ENCODE data around the gene IFRD2. TPM values are rescaled to one million over a fixed set of nuclear protein-coding genes. Genes with fewer than 3 reads are reported as not detected.

IFRD2 gene
- total and polyA plus RNA-seq, 2 of the 13 experiments (the other 11 are each of a cell fraction or from before 2014, with no cell fraction given): 32.8 to 96.1 TPM

DNA sequence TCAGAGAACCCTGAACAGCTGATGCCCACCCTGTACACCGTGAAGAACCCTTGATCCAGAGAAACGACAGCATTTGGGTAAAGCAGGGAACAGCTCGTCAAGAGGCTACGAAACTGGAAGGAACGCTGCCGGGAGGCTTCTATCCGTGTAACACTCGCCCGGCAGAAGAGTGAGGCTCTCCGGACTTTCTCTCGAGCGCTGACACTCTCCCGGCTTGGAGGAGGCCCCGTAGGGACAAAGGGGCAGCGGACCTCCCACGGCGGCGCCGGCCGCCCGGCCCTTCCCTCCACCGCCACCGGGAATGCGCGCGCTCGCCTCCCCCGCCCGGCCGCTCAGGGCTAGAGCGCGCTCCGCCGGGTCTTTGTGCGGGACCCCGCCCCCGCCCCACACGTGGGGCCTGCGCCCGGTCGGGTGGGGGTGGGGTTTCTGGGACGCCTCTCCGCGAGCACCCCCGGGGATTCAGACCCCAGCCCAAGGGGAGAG is 28.7 kb upstream of the IFRD2 start (continued):
- TF ChIP-seq TMF1 (CRISPR knock-in tag; IDR thresholded peaks at IDR 0.05; ENCODE audit: low read depth) (no peak), YEATS2 (CRISPR knock-in tag; IDR thresholded peaks at IDR 0.05; ENCODE audit: borderline replicate concordance) (no peak), EED (CRISPR knock-in tag; IDR thresholded peaks at IDR 0.05) (no peak), NFRKB (IDR thresholded peaks at IDR 0.05) (no peak), MXI1 (IDR thresholded peaks at IDR 0.05; ENCODE audit: borderline replicate concordance, low read depth, low read length) (peak; percentile 97), ZNF577 (CRISPR knock-in tag; IDR thresholded peaks at IDR 0.05; ENCODE audit: borderline replicate concordance, low read depth) (no peak), KDM5A (IDR thresholded peaks at IDR 0.05; ENCODE audit: borderline replicate concordance, low read length) (0 out of 2 replicates have a peak, but pooled peaks have one; percentile 74), SMARCE1 (IDR thresholded peaks at IDR 0.05; ENCODE audit: borderline replicate concordance) (no peak), HDAC2 (CRISPR knock-in tag; IDR thresholded peaks at IDR 0.05) (0 out of 2 replicates have a peak, but pooled peaks have one; percentile 10), ATAD3A (CRISPR knock-in tag; IDR thresholded peaks at IDR 0.05) (no peak), DDIT3 (CRISPR knock-in tag; IDR thresholded peaks at IDR 0.05) (no peak), ZBTB7B (CRISPR knock-in tag; IDR thresholded peaks at IDR 0.05) (0 out of 2 replicates have a peak, but pooled peaks have one; percentile 15), ZBTB39 (CRISPR knock-in tag; IDR thresholded peaks at IDR 0.05) (no peak), ZNF564 (CRISPR knock-in tag; IDR thresholded peaks at IDR 0.05) (no peak), SCMH1 (CRISPR knock-in tag; IDR thresholded peaks at IDR 0.05; ENCODE audit: borderline replicate concordance) (no peak), CBX5 (CRISPR knock-in tag; IDR thresholded peaks at IDR 0.05; ENCODE audit: borderline replicate concordance) (no peak), MYC (CRISPR knock-in tag; IDR thresholded peaks at IDR 0.05; ENCODE audit: borderline replicate concordance) (peak; percentile 90), PAWR (CRISPR knock-in tag; IDR thresholded peaks at IDR 0.05; ENCODE audit: borderline replicate concordance) (no peak), CC2D1A (CRISPR knock-in tag; IDR thresholded peaks at IDR 0.05) (no peak), MYPOP (CRISPR knock-in tag; IDR thresholded peaks at IDR 0.05) (no peak), HCFC1 (IDR thresholded peaks at IDR 0.05; ENCODE audit: low read depth, low read length) (no peak)
- TF ChIP-seq, protein P1, sequence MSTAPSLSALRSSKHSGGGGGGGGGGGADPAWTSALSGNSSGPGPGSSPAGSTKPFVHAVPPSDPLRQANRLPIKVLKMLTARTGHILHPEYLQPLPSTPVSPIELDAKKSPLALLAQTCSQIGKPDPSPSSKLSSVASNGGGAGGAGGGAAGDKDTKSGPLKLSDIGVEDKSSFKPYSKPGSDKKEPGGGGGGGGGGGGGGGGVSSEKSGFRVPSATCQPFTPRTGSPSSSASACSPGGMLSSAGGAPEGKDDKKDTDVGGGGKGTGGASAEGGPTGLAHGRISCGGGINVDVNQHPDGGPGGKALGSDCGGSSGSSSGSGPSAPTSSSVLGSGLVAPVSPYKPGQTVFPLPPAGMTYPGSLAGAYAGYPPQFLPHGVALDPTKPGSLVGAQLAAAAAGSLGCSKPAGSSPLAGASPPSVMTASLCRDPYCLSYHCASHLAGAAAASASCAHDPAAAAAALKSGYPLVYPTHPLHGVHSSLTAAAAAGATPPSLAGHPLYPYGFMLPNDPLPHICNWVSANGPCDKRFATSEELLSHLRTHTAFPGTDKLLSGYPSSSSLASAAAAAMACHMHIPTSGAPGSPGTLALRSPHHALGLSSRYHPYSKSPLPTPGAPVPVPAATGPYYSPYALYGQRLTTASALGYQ (CRISPR knock-in tag; IDR thresholded peaks at IDR 0.05): no peak
- TF ChIP-seq, protein P2, sequence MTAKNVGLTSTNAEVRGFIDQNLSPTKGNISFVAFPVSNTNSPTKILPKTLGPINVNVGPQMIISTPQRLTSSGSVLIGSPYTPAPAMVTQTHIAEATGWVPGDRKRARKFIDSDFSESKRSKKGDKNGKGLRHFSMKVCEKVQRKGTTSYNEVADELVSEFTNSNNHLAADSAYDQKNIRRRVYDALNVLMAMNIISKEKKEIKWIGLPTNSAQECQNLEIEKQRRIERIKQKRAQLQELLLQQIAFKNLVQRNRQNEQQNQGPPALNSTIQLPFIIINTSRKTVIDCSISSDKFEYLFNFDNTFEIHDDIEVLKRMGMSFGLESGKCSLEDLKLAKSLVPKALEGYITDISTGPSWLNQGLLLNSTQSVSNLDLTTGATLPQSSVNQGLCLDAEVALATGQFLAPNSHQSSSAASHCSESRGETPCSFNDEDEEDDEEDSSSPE (CRISPR knock-in tag; IDR thresholded peaks at IDR 0.05): peak; percentile 32; the same call in 1 of the 2 replicates
- TF ChIP-seq, protein P3, sequence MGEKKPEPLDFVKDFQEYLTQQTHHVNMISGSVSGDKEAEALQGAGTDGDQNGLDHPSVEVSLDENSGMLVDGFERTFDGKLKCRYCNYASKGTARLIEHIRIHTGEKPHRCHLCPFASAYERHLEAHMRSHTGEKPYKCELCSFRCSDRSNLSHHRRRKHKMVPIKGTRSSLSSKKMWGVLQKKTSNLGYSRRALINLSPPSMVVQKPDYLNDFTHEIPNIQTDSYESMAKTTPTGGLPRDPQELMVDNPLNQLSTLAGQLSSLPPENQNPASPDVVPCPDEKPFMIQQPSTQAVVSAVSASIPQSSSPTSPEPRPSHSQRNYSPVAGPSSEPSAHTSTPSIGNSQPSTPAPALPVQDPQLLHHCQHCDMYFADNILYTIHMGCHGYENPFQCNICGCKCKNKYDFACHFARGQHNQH (CRISPR knock-in tag; IDR thresholded peaks at IDR 0.05): no peak

Measured in HepG2 (cell line).